NB4 (cell line): Measurements from ENCODE around the gene CELF4.

Source experiments
- DNase-seq: peaks from one replicate; pipeline ENCODE4 v3.0.0; 2010; ENCODE audit warnings: low read depth
- H3K4me3 ChIP-seq: one replicate; pipeline ENCODE4 v1.5.1; 2011; ENCODE audit warnings: mild to moderate bottlenecking, low read depth, low read length, moderate library complexity
- MYC ChIP-seq: IDR thresholded peaks from 2 replicates; pipeline ENCODE4 v1.6.1; 2011; ENCODE audit warnings: low read depth, low read length
- POLR2A ChIP-seq: IDR thresholded peaks from 2 replicates; pipeline ENCODE4 v1.6.1; 2011; ENCODE audit warnings: mild to moderate bottlenecking; ENCODE audit not compliant: insufficient read length; ENCODE audit errors: extremely low read depth
- TF ChIP-seq, protein P1 (sequence below): IDR thresholded peaks from one replicate; pipeline ENCODE4 v1.5.1; 2012; ENCODE audit warnings: low read depth, low read length
- TF ChIP-seq, protein P2 (sequence below): IDR thresholded peaks from 2 replicates; pipeline ENCODE4 v1.6.1; 2011; ENCODE audit warnings: low read depth, low read length

CELF4 gene

DNA sequence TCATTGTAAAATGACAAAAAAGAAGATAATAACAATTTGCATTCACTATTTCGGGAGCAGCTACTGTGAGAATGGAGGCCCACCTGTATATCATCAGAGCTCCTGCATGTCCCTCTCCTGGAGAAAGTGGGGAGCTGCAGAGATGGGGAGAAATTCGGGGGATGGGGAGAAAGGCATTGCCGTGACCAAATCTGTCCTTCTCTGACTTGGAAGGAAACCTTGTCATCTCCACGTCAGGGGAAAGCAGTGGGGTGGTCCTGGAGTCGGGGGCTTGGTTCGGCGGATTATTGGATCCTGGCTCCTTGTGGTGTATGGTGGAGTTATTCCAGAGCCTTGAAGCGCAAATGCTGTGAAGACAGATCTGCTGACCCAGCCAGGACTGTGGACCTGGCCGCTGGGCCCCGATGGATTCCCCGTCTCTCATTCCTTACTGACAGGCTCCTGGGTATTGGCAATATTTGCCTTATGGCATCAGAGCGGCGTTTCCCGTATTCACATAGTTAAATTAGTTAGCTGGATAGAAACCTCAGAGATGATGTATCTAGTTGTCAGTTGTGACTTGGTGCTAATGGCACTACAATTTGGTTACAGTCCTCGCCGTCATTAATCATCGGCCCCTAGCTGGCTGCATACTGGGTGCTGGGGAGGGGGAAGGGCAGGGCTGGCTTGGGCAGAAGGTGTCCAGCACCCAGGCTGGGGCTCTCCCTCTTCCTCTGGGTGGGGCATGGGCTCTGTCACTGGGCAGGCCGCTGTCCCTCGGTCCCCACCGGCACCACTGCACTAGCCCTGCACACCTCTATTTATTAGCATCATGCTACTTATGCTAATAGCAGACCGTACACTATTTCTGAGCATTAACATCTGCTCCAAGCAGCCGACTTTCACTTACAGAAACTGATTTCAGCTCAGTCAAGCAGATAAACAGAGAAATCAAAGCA, 31.7 kb downstream of the CELF4 start:
- no peak for DNase-seq
- H3K4me3 ChIP-seq: no peak overlapping the region
- TF ChIP-seq MYC (no peak), POLR2A (no peak)

DNA sequence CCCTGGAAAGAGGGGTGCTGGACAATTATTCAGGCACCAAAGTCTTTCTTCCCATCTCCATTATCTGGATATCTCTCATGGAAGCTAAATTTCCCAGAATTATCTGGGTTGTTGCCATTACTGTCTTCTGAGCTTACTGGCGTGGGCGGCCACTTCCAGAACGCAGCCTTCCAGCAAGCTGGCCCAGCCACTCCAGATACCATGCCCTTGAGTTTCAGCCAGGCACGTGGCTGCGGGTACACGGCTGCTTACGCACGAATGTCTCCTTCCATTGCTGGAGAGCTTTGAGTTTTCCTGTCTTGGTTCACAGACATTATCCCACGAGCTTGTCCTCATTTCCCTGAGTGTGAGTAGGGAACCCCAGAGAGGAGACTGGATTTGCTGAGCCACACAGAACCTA, 32.7 kb downstream of the CELF4 start:
- no peak overlapping the region for H3K4me3 ChIP-seq
- TF ChIP-seq POLR2A: no peak
- no peak for DNase-seq

DNA sequence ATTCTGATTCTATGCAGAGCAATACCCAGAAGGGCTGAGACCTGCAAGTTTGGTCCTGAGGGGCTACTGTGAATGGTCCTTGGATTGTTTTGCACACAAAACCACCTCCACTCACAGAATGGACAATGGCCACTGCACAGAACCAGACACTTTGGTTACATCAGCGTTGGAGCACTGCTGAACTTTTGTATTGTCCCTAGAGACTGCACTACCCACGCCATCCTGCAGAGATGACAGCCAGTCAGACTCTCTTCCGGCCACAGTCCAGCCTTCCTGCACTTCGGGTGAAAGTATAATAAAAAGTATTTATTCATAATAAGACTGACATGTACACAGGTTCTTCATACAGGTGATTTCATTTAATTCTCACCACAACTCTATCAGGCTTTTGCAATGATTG, 35.7 kb downstream of the CELF4 start:
- TF ChIP-seq POLR2A: no peak
- TF ChIP-seq, protein P1, sequence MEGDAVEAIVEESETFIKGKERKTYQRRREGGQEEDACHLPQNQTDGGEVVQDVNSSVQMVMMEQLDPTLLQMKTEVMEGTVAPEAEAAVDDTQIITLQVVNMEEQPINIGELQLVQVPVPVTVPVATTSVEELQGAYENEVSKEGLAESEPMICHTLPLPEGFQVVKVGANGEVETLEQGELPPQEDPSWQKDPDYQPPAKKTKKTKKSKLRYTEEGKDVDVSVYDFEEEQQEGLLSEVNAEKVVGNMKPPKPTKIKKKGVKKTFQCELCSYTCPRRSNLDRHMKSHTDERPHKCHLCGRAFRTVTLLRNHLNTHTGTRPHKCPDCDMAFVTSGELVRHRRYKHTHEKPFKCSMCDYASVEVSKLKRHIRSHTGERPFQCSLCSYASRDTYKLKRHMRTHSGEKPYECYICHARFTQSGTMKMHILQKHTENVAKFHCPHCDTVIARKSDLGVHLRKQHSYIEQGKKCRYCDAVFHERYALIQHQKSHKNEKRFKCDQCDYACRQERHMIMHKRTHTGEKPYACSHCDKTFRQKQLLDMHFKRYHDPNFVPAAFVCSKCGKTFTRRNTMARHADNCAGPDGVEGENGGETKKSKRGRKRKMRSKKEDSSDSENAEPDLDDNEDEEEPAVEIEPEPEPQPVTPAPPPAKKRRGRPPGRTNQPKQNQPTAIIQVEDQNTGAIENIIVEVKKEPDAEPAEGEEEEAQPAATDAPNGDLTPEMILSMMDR: no peak
- peak; percentile 33 for DNase-seq
- no peak overlapping the region for H3K4me3 ChIP-seq

DNA sequence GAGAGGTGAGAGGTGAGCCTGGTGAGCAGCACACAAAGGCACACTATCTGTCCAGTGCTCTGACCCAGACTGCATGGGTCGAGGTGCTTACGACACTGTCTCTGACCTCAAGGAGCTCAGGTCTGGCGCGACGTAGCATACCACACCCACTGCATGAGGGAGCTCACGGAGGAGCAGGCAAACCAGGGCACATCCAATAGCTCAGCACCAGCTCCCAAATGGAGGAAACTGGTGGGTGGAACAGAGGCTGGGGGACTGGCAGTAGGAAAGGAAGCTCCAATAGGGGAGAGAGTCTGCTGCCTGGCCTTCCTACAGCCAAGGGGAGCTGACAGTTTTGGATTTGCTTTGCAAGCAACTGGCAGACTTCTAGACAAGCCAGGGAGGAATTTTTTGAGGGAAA, 36.3 kb downstream of the CELF4 start:
- TF ChIP-seq, protein P2, sequence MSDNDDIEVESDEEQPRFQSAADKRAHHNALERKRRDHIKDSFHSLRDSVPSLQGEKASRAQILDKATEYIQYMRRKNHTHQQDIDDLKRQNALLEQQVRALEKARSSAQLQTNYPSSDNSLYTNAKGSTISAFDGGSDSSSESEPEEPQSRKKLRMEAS: no peak
- TF ChIP-seq, protein P1: no peak
- TF ChIP-seq POLR2A: no peak
- TF ChIP-seq MYC: no peak
- DNase-seq: no peak
- H3K4me3 ChIP-seq: no peak overlapping the region

DNA sequence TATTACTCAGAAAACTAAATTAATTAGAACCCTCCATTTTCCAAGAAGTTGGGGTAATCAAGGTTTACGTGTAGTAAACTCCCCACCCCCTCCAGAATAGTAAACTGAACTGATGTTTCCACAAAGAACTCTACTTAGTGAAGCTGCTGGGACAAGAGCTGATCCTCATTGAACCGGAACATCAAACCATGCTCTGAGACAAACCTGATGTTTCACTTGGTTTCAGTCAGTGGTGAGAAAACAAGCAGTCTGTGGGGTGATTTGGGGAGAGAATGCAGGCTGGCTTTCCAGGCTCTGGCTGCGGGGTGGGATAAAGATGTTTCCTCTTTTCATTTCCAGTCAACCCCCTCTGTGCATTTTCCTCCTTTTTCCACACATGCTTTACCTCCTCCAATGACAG, 38.2 kb downstream of the CELF4 start:
- no peak overlapping the region for H3K4me3 ChIP-seq

DNA sequence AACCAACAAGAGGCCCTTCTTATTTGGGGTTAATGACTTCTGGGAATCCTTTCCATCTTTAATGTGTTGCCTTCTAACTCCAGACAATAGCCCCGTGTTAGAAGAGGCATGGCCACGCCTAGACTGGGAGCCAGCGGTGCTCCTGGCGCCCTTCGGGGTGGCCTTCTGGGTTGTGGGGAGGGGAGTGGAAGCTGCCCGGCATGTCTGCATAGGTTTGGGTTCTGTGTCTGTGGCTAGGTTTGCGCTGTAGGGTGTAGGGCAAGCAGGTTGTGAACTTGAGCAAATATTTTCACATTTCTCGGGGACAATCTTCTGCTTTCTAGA, 40.4 kb downstream of the CELF4 start:
- TF ChIP-seq POLR2A (no peak), MYC (no peak)
- TF ChIP-seq, protein P1: no peak
- TF ChIP-seq, protein P2: no peak
- no peak overlapping the region for H3K4me3 ChIP-seq

More for the DNA sequence above, 38.2 kb downstream of the CELF4 start:
- DNase-seq: no peak
- TF ChIP-seq, protein P2: no peak
- TF ChIP-seq POLR2A: no peak
- TF ChIP-seq, protein P1: no peak
- no peak for TF ChIP-seq MYC

More for the DNA sequence above, 40.4 kb downstream of the CELF4 start:
- DNase-seq: no peak
